Body of pancreas (tissue), 4 donors: ENCODE measurements around the gene CTNNA2. TPM values are rescaled to one million over a fixed set of nuclear protein-coding genes. Genes with fewer than 3 reads are reported as not detected.

ENCODE experiments used
- ATAC-seq: fragments of 150-250 bp; one replicate; pipeline ENCODE4 v1.9.1; 2016
- DNase-seq, 4 donors: peaks; one replicate each; pipeline ENCODE4 v3.0.0-alpha.2; 2019
- H3K27ac ChIP-seq, 4 donors: fragments of 200-600 bp; sonication (generic); 1 replicate in 3 of 4; 2 replicates in 1 of 4; pipeline versions ENCODE4 v1.5.1 to v1.6.1; 2016 to 2019; ENCODE audit warnings: mild to moderate bottlenecking in 1 of 4, mixed read lengths in 1 of 4, moderate library complexity in 1 of 4
- H3K27me3 ChIP-seq, 2 donors: fragments of 200-600 bp; sonication (generic); one replicate each; pipeline ENCODE4 v1.6.0; 2016; ENCODE audit warnings: mild to moderate bottlenecking in 1 of 2
- H3K36me3 ChIP-seq, 2 donors: fragments of 200-600 bp; sonication (generic); replicated peaks in 1 of 2; 2 replicates each; pipeline ENCODE4 v1.5.1; 2016; ENCODE audit warnings: low read depth in 2 of 2; ENCODE audit not compliant: insufficient read depth in 1 of 2
- H3K4me1 ChIP-seq: fragments of 200-600 bp; sonication (generic); one replicate; pipeline ENCODE4 v1.6.0; 2016
- H3K4me3 ChIP-seq, 2 donors: fragments of 200-600 bp; sonication (generic); 1 replicate in 1 of 2; 2 replicates in 1 of 2; pipeline ENCODE4 v1.5.1; 2016 to 2019
- H3K9me3 ChIP-seq, 3 donors: fragments of 200-600 bp; sonication (generic); 1 replicate in 2 of 3; 2 replicates in 1 of 3; pipeline ENCODE4 v1.5.1; 2016
- CTCF ChIP-seq, 7 experiments: fragments of 450-650 bp in 4 of 7; fragments of 200-600 bp in 3 of 7; sonication (generic) in 3 of 7; IDR thresholded peaks; one replicate each; pipeline ENCODE4 v1.5.1; 2016 to 2019; ENCODE audit warnings: antibody characterized with exemption in 7 of 7
- POLR2A ChIP-seq, 3 donors: fragments of 450-650 bp; IDR thresholded peaks; one replicate each; pipeline ENCODE4 v1.6.1; 2016; ENCODE audit warnings: antibody characterized with exemption in 3 of 3, mild to moderate bottlenecking in 2 of 3
- WGBS, 2 donors: methylation state at CpG; one replicate each; pipeline ENCODE4 v1.1.5; 2017; 5-methylcytosine and 5-hydroxymethylcytosine counted together
- intact Hi-C: fragments of 100-400 bp; cut with DNase I; formaldehyde crosslinking; loops from one replicate; pipeline ENCODE4 v1.15.1; 2023
- total RNA-seq, 2 donors: library from RNA; depleted of rRNA; stranded (reverse); fragments of >200 nt; gene quantifications; one replicate each; pipeline ENCODE4 v1.1.0, GENCODE V29; 2016

The CTNNA2 gene
- total RNA-seq, 2 donors from 2014 or later = 0.52 to 29.3 TPM

GRCh38 chr2:79832511-79833234, 319.8 kb downstream of the CTNNA2 start:
- DNase-seq (no peak), ATAC-seq (no peak)
- no peaks in the 10 kb centered on the region for H3K4me1 ChIP-seq
- intact Hi-C loops = no loop called here
- TF ChIP-seq POLR2A (IDR thresholded peaks at IDR 0.05) = no peak
- no peak for TF ChIP-seq CTCF (IDR thresholded peaks at IDR 0.05)
- no peak overlapping the region for H3K4me3 ChIP-seq
- 52 to 55% methylated on average over 6 of the region's 6 CpGs for WGBS, 2 donors
- no peaks in the 10 kb centered on the region for H3K27me3 ChIP-seq
- H3K36me3 ChIP-seq = no peaks in the 10 kb centered on the region
- no peaks in the 10 kb centered on the region for H3K9me3 ChIP-seq
- H3K27ac ChIP-seq = no peak overlapping the region

- intact Hi-C loops = no loop called here
- DNase-seq = no peak
- no peaks in the 10 kb centered on the region for H3K4me1 ChIP-seq
- H3K9me3 ChIP-seq = no peaks in the 10 kb centered on the region
- H3K27me3 ChIP-seq = no peaks in the 10 kb centered on the region
- no peaks in the 10 kb centered on the region for H3K36me3 ChIP-seq
- 25% methylated on average over 1 of the region's 1 CpG for WGBS, 2 donors
- no peak overlapping the region for H3K4me3 ChIP-seq
- H3K27ac ChIP-seq = no peak overlapping the region
- TF ChIP-seq CTCF (IDR thresholded peaks at IDR 0.05) = no peak
- TF ChIP-seq POLR2A (IDR thresholded peaks at IDR 0.05) = no peak
- ATAC-seq = no peak
Observed at GRCh38 chr2:79833235-79833878, 320.5 kb downstream of the CTNNA2 start.

DNA sequence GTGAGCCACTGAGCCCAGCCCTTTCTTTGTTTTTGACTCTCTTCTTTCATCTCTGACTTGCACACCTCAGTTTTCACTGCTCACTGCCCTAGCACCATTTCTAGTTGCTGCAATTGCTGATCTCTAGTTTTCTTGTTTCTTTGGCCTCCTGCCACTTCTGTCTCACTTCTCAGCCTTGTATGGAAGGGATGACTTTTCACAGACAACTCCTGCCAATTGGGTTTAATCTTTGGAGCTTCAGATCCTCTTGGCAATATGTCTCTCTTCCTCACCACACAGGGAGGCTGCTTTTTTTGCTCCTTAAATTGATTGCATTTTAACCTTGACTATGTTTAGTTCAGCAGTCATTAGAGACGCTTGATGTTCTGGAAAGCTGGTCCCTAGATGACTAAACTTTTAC, 323.1 kb downstream of the CTNNA2 start:
- Histone ChIP-seq H3K27me3 (no peaks in the 10 kb centered on the region), H3K4me3 (no peak overlapping the region), H3K9me3 (no peaks in the 10 kb centered on the region), H3K4me1 (no peaks in the 10 kb centered on the region), H3K27ac (no peak overlapping the region), H3K36me3 (no peaks in the 10 kb centered on the region)
- intact Hi-C loops = no loop called here
- ATAC-seq (no peak), DNase-seq (no peak)
- WGBS, 2 donors = 45 to 63% methylated on average over 1 of the region's 1 CpG
- TF ChIP-seq POLR2A (IDR thresholded peaks at IDR 0.05) = no peak
- TF ChIP-seq CTCF (IDR thresholded peaks at IDR 0.05) = no peak

DNA sequence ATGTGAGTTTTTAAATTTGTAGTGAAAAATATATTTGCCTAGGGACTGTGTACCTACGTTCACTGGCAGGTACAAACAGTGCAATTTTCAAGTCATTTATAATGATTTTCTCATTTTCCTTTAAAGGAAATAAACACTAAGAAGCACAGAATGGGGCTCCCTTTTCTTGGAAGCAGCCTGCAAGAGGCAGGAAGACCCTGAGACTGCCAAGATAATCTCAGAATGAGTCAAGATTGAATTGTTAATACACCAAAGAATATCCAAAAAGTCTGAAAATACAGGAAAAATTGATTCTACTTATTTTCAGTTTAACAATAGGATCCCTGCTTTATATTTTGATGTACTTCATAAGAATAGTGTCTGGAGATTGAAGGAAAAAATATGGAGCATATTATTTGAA, 331.2 kb downstream of the CTNNA2 start:
- H3K27me3 ChIP-seq = no peaks in the 10 kb centered on the region
- no peak for DNase-seq

More for the DNA sequence above, 331.2 kb downstream of the CTNNA2 start:
- TF ChIP-seq POLR2A (IDR thresholded peaks at IDR 0.05) (no peak), CTCF (IDR thresholded peaks at IDR 0.05) (no peak)
- Histone ChIP-seq H3K36me3 (no peaks in the 10 kb centered on the region), H3K4me1 (no peaks in the 10 kb centered on the region), H3K9me3 (no peaks in the 10 kb centered on the region), H3K4me3 (no peak overlapping the region), H3K27ac (no peak overlapping the region)
- no peak for ATAC-seq
- intact Hi-C loops = no loop called here
- WGBS, 2 donors = 14 to 37% methylated on average over 1 of the region's 1 CpG
